ENCODE measurements around the gene SDF4.

GRCh38 chr1:1211541-1212441, 20.0 kb downstream of the SDF4 start:
- TF ChIP-seq, protein P1, sequence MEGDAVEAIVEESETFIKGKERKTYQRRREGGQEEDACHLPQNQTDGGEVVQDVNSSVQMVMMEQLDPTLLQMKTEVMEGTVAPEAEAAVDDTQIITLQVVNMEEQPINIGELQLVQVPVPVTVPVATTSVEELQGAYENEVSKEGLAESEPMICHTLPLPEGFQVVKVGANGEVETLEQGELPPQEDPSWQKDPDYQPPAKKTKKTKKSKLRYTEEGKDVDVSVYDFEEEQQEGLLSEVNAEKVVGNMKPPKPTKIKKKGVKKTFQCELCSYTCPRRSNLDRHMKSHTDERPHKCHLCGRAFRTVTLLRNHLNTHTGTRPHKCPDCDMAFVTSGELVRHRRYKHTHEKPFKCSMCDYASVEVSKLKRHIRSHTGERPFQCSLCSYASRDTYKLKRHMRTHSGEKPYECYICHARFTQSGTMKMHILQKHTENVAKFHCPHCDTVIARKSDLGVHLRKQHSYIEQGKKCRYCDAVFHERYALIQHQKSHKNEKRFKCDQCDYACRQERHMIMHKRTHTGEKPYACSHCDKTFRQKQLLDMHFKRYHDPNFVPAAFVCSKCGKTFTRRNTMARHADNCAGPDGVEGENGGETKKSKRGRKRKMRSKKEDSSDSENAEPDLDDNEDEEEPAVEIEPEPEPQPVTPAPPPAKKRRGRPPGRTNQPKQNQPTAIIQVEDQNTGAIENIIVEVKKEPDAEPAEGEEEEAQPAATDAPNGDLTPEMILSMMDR (IDR thresholded peaks at IDR 0.05): no peak
- TF ChIP-seq POLR2A (IDR thresholded peaks at IDR 0.05): no peak
